Right lobe of liver (tissue), 4 donors: Measurements from ENCODE around the gene MCM10.

Experiments
- CTCF ChIP-seq, 4 donors: fragments of 200-600 bp in 3 of 4; fragments of 450-650 bp in 1 of 4; IDR thresholded peaks; one replicate each; pipeline versions ENCODE4 v1.5.1 to v1.8.0; 2016 to 2022; ENCODE audit warnings: antibody characterized with exemption in 4 of 4, mild to moderate bottlenecking in 2 of 4
- POLR2A ChIP-seq: fragments of 450-650 bp; IDR thresholded peaks from one replicate; pipeline ENCODE4 v1.6.1; 2017; ENCODE audit warnings: antibody characterized with exemption, mild to moderate bottlenecking
- donor health status: DM: no; HTN: no; CAD: no.
- donor health status: DM: no; HTN: no; CAD: no.
- donor health status: DM: no; HTN: yes; CAD: no.

DNA sequence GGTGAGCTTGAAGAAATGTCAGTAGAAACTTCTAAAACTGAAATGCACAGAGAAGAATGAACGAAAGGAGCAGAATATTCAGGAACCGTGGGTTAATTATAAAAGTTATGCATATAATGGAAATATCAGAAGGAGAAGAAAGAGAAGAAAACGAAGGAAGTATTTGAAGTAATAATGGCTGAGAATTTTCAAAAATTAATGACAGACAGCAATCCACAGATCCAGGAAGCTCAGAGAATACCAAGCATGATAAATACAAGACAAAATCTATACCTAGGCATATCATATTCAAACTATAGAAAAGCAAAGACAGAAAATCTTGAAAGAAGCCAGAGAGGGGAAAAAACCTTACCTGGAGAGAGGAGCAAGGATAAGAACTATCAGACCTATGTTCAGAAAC is 16.5 kb upstream of the MCM10 start:
- TF ChIP-seq CTCF (IDR thresholded peaks at IDR 0.05) = no peak
- TF ChIP-seq POLR2A = no peak
